Forelimb muscle (tissue), 1 donor: Measurements from ENCODE around the gene IGFBP4. TPM values are rescaled to one million over a fixed set of nuclear protein-coding genes. Genes with fewer than 3 reads are reported as not detected.

Source experiments
- DNase-seq: peaks from one replicate; pipeline ENCODE4 v3.0.0-alpha.2; 2013; ENCODE audit warnings: low read depth
- polyA plus RNA-seq: library from polyadenylated mRNA; unstranded; fragments of 120-200 nt; gene quantifications from one replicate; pipeline ENCODE4 v1.2.1, GENCODE V29; 2013; ENCODE audit not compliant: insufficient read length

IGFBP4 gene
- polyA plus RNA-seq, 1 donor, result 225 TPM

- DNase-seq, result no peak
Measured at GRCh38 chr17:40471846-40472732, 28.8 kb downstream of the IGFBP4 start.

- DNase-seq, result no peak
Measured at GRCh38 chr17:40472733-40473452, 29.6 kb downstream of the IGFBP4 start.

GRCh38 chr17:40473573-40474365 is 30.5 kb downstream of the IGFBP4 start:
- DNase-seq, result no peak

GRCh38 chr17:40474419-40475002 is 31.3 kb downstream of the IGFBP4 start:
- no peak for DNase-seq

GRCh38 chr17:40475234-40475908 is 32.1 kb downstream of the IGFBP4 start:
- no peak for DNase-seq

GRCh38 chr17:40477796-40478195 is 34.5 kb downstream of the IGFBP4 start:
- no peak for DNase-seq

- no peak for DNase-seq
Measured at GRCh38 chr17:40478486-40478885, 35.2 kb downstream of the IGFBP4 start.

- no peak for DNase-seq
Measured at GRCh38 chr17:40479754-40480480, 36.7 kb downstream of the IGFBP4 start.

- no peak for DNase-seq
Measured at GRCh38 chr17:40480501-40481003, 37.3 kb downstream of the IGFBP4 start.

- DNase-seq, result no peak
Measured at GRCh38 chr17:40481106-40481505, 37.9 kb downstream of the IGFBP4 start.

GRCh38 chr17:40482722-40483121 is 39.5 kb downstream of the IGFBP4 start:
- DNase-seq, result no peak

- no peak for DNase-seq
Measured at GRCh38 chr17:40483679-40484078, 40.4 kb downstream of the IGFBP4 start.

GRCh38 chr17:40484285-40484972 is 41.2 kb downstream of the IGFBP4 start:
- DNase-seq, result no peak

- DNase-seq, result no peak
Measured at GRCh38 chr17:40484973-40485530, 41.8 kb downstream of the IGFBP4 start.

- DNase-seq, result no peak
Measured at GRCh38 chr17:40485851-40486521, 42.7 kb downstream of the IGFBP4 start.

- DNase-seq, result no peak
Measured at GRCh38 chr17:40486522-40487370, 43.5 kb downstream of the IGFBP4 start.

GRCh38 chr17:40487371-40488020 is 44.2 kb downstream of the IGFBP4 start:
- no peak for DNase-seq
